ENCODE data around the gene LRP1B.

DNA sequence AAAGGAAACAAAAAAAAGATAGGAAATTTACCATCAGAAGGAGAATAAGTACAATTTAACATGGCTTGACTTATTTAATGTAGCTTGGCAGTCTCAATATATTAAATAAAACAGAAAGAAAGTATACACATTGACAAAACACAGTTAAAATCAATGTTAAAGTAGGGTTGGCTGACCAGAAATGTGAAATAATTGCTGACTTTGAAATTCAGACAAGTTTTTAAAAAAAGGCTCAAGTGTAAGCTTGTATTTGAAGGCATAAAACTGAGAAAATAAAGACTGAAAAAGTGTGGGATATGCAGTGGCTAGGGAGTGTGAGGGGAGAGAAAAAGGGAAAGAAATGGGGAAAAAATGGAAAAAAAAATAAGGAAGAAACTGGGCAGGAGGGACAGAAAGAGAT is 665.8 kb downstream of the LRP1B start:
- TF ChIP-seq CEBPB (IDR thresholded peaks at IDR 0.05): no peak
- TF ChIP-seq ZBTB7A (IDR thresholded peaks at IDR 0.05; ENCODE audit: low read depth): no peak
- TF ChIP-seq EP300 (IDR thresholded peaks at IDR 0.05; ENCODE audit: borderline replicate concordance): no peak
- TF ChIP-seq TCF12 (IDR thresholded peaks at IDR 0.05; ENCODE audit: low read depth): no peak
- no peak for TF ChIP-seq FOXM1 (IDR thresholded peaks at IDR 0.05; ENCODE audit: borderline replicate concordance, low read depth)
- TF ChIP-seq, protein P1, sequence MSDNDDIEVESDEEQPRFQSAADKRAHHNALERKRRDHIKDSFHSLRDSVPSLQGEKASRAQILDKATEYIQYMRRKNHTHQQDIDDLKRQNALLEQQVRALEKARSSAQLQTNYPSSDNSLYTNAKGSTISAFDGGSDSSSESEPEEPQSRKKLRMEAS (IDR thresholded peaks at IDR 0.05): no peak
- TF ChIP-seq CREB1 (IDR thresholded peaks at IDR 0.05; ENCODE audit: low read depth): no peak
- TF ChIP-seq NFIC (IDR thresholded peaks at IDR 0.05): no peak
- TF ChIP-seq YY1 (IDR thresholded peaks at IDR 0.05; ENCODE audit: low read depth): no peak

All from Ishikawa (cell line).